Measurements from ENCODE around the gene SDCCAG8. TPM values are rescaled to one million over a fixed set of nuclear protein-coding genes. Genes with fewer than 3 reads are reported as not detected.

Gene SDCCAG8
- total and polyA plus RNA-seq, 4 donors = 25.4 to 96.7 (median 48.2) TPM

- TF ChIP-seq CTCF (IDR thresholded peaks at IDR 0.05; ENCODE audit: control extremely low read depth, extremely low read depth) = no peak
- peaks cover 0 to 13% (median 3%) of the 10 kb centered on the region in 5 donors for H3K4me1 ChIP-seq (ENCODE audit: control insufficient read depth in 5 of 5, insufficient read depth in 5 of 5, low read length in 5 of 5)
- H3K36me3 ChIP-seq (ENCODE audit: control insufficient read depth in 4 of 4, insufficient read depth in 4 of 4, low read length in 4 of 4) = peaks cover 4 to 21% (median 10%) of the 10 kb centered on the region in 4 donors
- ATAC-seq (ENCODE audit: insufficient read depth, low FRiP score) (no peak), DNase-seq (peak in 2 of 3 donors; percentile 14 to 34)
- no peak overlapping the region for H3K27ac ChIP-seq (ENCODE audit: low read depth in 1 of 2, low read length in 1 of 2)
- H3K9me3 ChIP-seq (ENCODE audit: control insufficient read depth in 4 of 4, insufficient read depth in 3 of 4, low read length in 3 of 4) = no peaks in the 10 kb centered on the region
- no peak overlapping the region for H3K4me3 ChIP-seq
- H3K27me3 ChIP-seq (ENCODE audit: control insufficient read depth in 3 of 3, insufficient read depth in 3 of 3, low read length in 2 of 3) = no peaks in the 10 kb centered on the region
- no peak overlapping the region for H3K9ac ChIP-seq (ENCODE audit: insufficient read depth in 1 of 2, low read length in 2 of 2)
Measured at GRCh38 chr1:243315893-243316292, 60.1 kb downstream of the SDCCAG8 start.

GRCh38 chr1:243316366-243316989, 60.6 kb downstream of the SDCCAG8 start:
- H3K4me3 ChIP-seq = no peak overlapping the region
- no peak for TF ChIP-seq CTCF (IDR thresholded peaks at IDR 0.05; ENCODE audit: control extremely low read depth, extremely low read depth)
- WGBS, 2 donors = 59 to 73% methylated on average over 12 of the region's 12 CpGs
- H3K4me1 ChIP-seq (ENCODE audit: control insufficient read depth in 5 of 5, insufficient read depth in 5 of 5, low read length in 5 of 5) = peaks cover 0 to 13% (median 3%) of the 10 kb centered on the region in 5 donors
- no peaks in the 10 kb centered on the region for H3K27me3 ChIP-seq (ENCODE audit: control insufficient read depth in 3 of 3, insufficient read depth in 3 of 3, low read length in 2 of 3)
- peak overlapping the region in 1 of 2 donors; percentile 63 for H3K27ac ChIP-seq (ENCODE audit: low read depth in 1 of 2, low read length in 1 of 2)
- H3K9ac ChIP-seq (ENCODE audit: insufficient read depth in 1 of 2, low read length in 2 of 2) = no peak overlapping the region
- no peaks in the 10 kb centered on the region for H3K9me3 ChIP-seq (ENCODE audit: control insufficient read depth in 4 of 4, insufficient read depth in 3 of 4, low read length in 3 of 4)
- DNase-seq = peak in 2 of 3 donors; percentile 20 to 37
- H3K36me3 ChIP-seq (ENCODE audit: control insufficient read depth in 4 of 4, insufficient read depth in 4 of 4, low read length in 4 of 4) = peaks cover 4 to 21% (median 10%) of the 10 kb centered on the region in 4 donors
- ATAC-seq (ENCODE audit: insufficient read depth, low FRiP score) = no peak

- Histone ChIP-seq H3K4me1 (ENCODE audit: control insufficient read depth in 5 of 5, insufficient read depth in 5 of 5, low read length in 5 of 5) (peaks cover 0 to 13% (median 0%) of the 10 kb centered on the region in 5 donors), H3K9me3 (ENCODE audit: control insufficient read depth in 4 of 4, insufficient read depth in 3 of 4, low read length in 3 of 4) (no peaks in the 10 kb centered on the region), H3K27ac (ENCODE audit: low read depth in 1 of 2, low read length in 1 of 2) (no peak overlapping the region), H3K9ac (ENCODE audit: insufficient read depth in 1 of 2, low read length in 2 of 2) (no peak overlapping the region), H3K27me3 (ENCODE audit: control insufficient read depth in 3 of 3, insufficient read depth in 3 of 3, low read length in 2 of 3) (no peaks in the 10 kb centered on the region), H3K36me3 (ENCODE audit: control insufficient read depth in 4 of 4, insufficient read depth in 4 of 4, low read length in 4 of 4) (peaks cover 4 to 24% (median 10%) of the 10 kb centered on the region in 4 donors), H3K4me3 (no peak overlapping the region)
- ATAC-seq (ENCODE audit: insufficient read depth, low FRiP score) (no peak), DNase-seq (no peak)
- WGBS, 2 donors = 87 to 88% methylated on average over 7 of the region's 7 CpGs
- TF ChIP-seq CTCF (IDR thresholded peaks at IDR 0.05; ENCODE audit: control extremely low read depth, extremely low read depth) = no peak
Measured at GRCh38 chr1:243320224-243320623, 64.4 kb downstream of the SDCCAG8 start.

GRCh38 chr1:243322326-243322725, 66.5 kb downstream of the SDCCAG8 start:
- WGBS, 2 donors = 44 to 70% methylated on average over 3 of the region's 3 CpGs

More at GRCh38 chr1:243322326-243322725, 66.5 kb downstream of the SDCCAG8 start:
- ATAC-seq (ENCODE audit: insufficient read depth, low FRiP score) (no peak), DNase-seq (no peak)
- Histone ChIP-seq H3K9me3 (ENCODE audit: control insufficient read depth in 4 of 4, insufficient read depth in 3 of 4, low read length in 3 of 4) (no peaks in the 10 kb centered on the region), H3K27ac (ENCODE audit: low read depth in 1 of 2, low read length in 1 of 2) (no peak overlapping the region), H3K9ac (ENCODE audit: insufficient read depth in 1 of 2, low read length in 2 of 2) (no peak overlapping the region), H3K4me3 (no peak overlapping the region), H3K27me3 (ENCODE audit: control insufficient read depth in 3 of 3, insufficient read depth in 3 of 3, low read length in 2 of 3) (no peaks in the 10 kb centered on the region), H3K36me3 (ENCODE audit: control insufficient read depth in 4 of 4, insufficient read depth in 4 of 4, low read length in 4 of 4) (peaks cover 4 to 17% (median 10%) of the 10 kb centered on the region in 4 donors), H3K4me1 (ENCODE audit: control insufficient read depth in 5 of 5, insufficient read depth in 5 of 5, low read length in 5 of 5) (no peaks in the 10 kb centered on the region)
- TF ChIP-seq CTCF (IDR thresholded peaks at IDR 0.05; ENCODE audit: control extremely low read depth, extremely low read depth) = no peak
